GM12878 (cell line): Measurements from ENCODE around the gene KCNN3. TPM values are rescaled to one million over a fixed set of nuclear protein-coding genes. Genes with fewer than 3 reads are reported as not detected.

Experiments used
- ATAC-seq: fragments of 200-7000 bp; cut with Tn5 transposase; 3 replicates; pipeline ENCODE4 v1.9.1; 2020; ENCODE audit warnings: mild to moderate bottlenecking, moderate library complexity
- BruUV-seq: library from RNA; stranded (reverse); fragments of 400-500 nt; replicated peaks from 2 replicates; lab custom pipeline; 2021; lab: Mats Ljungman, UMichigan
- CTCF ChIA-PET: fragments of 300-600 bp; sonication (Branson Sonifier 250); formaldehyde crosslinking; extraction: SDS; loops from one replicate; lab custom pipeline; 2021; ENCODE audit warnings: inconsistent platforms; lab: Yijun Ruan, JAX
- POLR2A ChIA-PET: fragments of 350-600 bp; formaldehyde crosslinking; extraction: SDS; loops from one replicate; lab custom pipeline; 2021; ENCODE audit warnings: inconsistent platforms; lab: Charles Lee
- RAD21 ChIA-PET: fragments of 300-600 bp; sonication (Branson Sonifier 250); formaldehyde crosslinking; loops from one replicate; lab custom pipeline; 2023; ENCODE audit warnings: antibody characterized with exemption; ENCODE audit not compliant: unreplicated experiment; lab: Charles Lee
- SMC1A ChIA-PET: fragments of 300-600 bp; sonication (Branson Sonifier 250); formaldehyde crosslinking; loops from one replicate; lab custom pipeline; 2023; ENCODE audit not compliant: unreplicated experiment, uncharacterized antibody; lab: Charles Lee
- DNase-seq: peaks from one replicate; pipeline ENCODE4 v3.0.0-alpha.2; 2011; ENCODE audit warnings: low read depth, low spot score
- FAIRE-seq: peaks from 3 replicates; lab custom pipeline; 2011; peaks lifted over from hg19 to GRCh38; lab: Jason Lieb, UNC
- H2AFZ ChIP-seq: 2 replicates; pipeline ENCODE4 v1.6.0; 2011; ENCODE audit warnings: low read depth, low read length, control low read depth; ENCODE audit not compliant: control insufficient read depth
- H3K27ac ChIP-seq: 2 replicates; pipeline ENCODE4 v1.5.1; 2011; ENCODE audit warnings: control low read depth; ENCODE audit not compliant: control insufficient read depth, insufficient read depth
- H3K27me3 ChIP-seq, 2 experiments: replicated peaks in 1 of 2; 2 replicates each; pipeline versions ENCODE4 v1.6.0 to v1.6.1; 2011; ENCODE audit warnings: low read length in 1 of 2; ENCODE audit not compliant: control insufficient read depth in 2 of 2, insufficient read depth in 2 of 2
- H3K36me3 ChIP-seq, 2 experiments: 2 replicates each; pipeline ENCODE4 v1.5.1; 2011; ENCODE audit warnings: low read length in 1 of 2; ENCODE audit not compliant: control insufficient read depth in 2 of 2, insufficient read depth in 2 of 2
- H3K4me1 ChIP-seq: 2 replicates; pipeline ENCODE4 v1.6.1; 2011; ENCODE audit warnings: mild to moderate bottlenecking, low read length, moderate library complexity, mixed read lengths; ENCODE audit not compliant: control insufficient read depth, insufficient read depth
- H3K4me2 ChIP-seq: 2 replicates; pipeline ENCODE4 v1.6.0; 2011; ENCODE audit warnings: control low read depth; ENCODE audit not compliant: control insufficient read depth, insufficient read depth
- H3K4me3 ChIP-seq: fragments of 200-600 bp; sonication (generic); 2 replicates; pipeline ENCODE4 v1.5.1; 2016
- H3K79me2 ChIP-seq: 2 replicates; pipeline ENCODE4 v1.6.0; 2011; ENCODE audit warnings: low read length; ENCODE audit not compliant: control insufficient read depth, insufficient read depth
- H3K9ac ChIP-seq: 2 replicates; pipeline ENCODE4 v1.8.0; 2011; ENCODE audit warnings: low read length, control low read depth, mixed read lengths; ENCODE audit not compliant: control insufficient read depth, insufficient read depth
- H3K9me3 ChIP-seq: replicated peaks from 3 replicates; pipeline ENCODE4 v1.5.1; 2011; ENCODE audit warnings: mild to moderate bottlenecking, low read length; ENCODE audit not compliant: control insufficient read depth, insufficient read depth
- H4K20me1 ChIP-seq: 2 replicates; pipeline ENCODE4 v1.6.0; 2011; ENCODE audit not compliant: control insufficient read depth, insufficient read depth
- FOXM1 ChIP-seq: IDR thresholded peaks from 2 replicates; pipeline ENCODE4 v1.6.1; 2012; ENCODE audit warnings: low read depth, mild to moderate bottlenecking, inconsistent platforms, low read length, moderate library complexity
- JUNB ChIP-seq: IDR thresholded peaks from 2 replicates; pipeline ENCODE4 v1.6.1; 2016; ENCODE audit warnings: antibody characterized with exemption, mild to moderate bottlenecking
- SRF ChIP-seq, 2 experiments: IDR thresholded peaks; 2 replicates each; pipeline ENCODE4 v1.6.1; 2011; ENCODE audit warnings: low read depth in 2 of 2, low read length in 2 of 2, mild to moderate bottlenecking in 1 of 2, moderate library complexity in 1 of 2
- TARDBP ChIP-seq: IDR thresholded peaks from 2 replicates; pipeline ENCODE4 v1.6.1; 2016; ENCODE audit warnings: borderline replicate concordance
- WGBS: methylation state at CpG from one replicate; pipeline ENCODE4 v1.1.6; 2016; ENCODE audit warnings: low lambda C conversion rate; ENCODE audit not compliant: insufficient replicate concordance, insufficient coverage; ENCODE audit errors: missing lambda C conversion rate; 5-methylcytosine and 5-hydroxymethylcytosine counted together
- in situ Hi-C: fragments of 300-500 bp; cut with MboI; formaldehyde crosslinking; loops from 9 replicates; pipeline ENCODE4 v1.14.3; 2018; ENCODE audit warnings: mixed read lengths
- intact Hi-C: fragments of 100-400 bp; cut with micrococcal nuclease; formaldehyde crosslinking; loops from one replicate; pipeline ENCODE4 v1.14.2; 2022; ENCODE audit not compliant: unreplicated experiment
- polyA plus RNA-seq, 11 experiments: library from polyadenylated mRNA; depleted of rRNA in 4 of 11; unstranded in 6 of 11; stranded (reverse) in 5 of 11; fragments of >200 nt; fragmentation: Nextera tagmentation in 4 of 11; fragmentation: Illumina TruSeq in 1 of 11; extraction: Ambion mirVana in 4 of 11; extraction: Trizol in 1 of 11; gene quantifications; 1 replicate in 1 of 11; 2 replicates in 10 of 11; pipeline versions ENCODE4 v1.2.1 to v1.2.3, GENCODE V29; 2011 to 2016; ENCODE audit warnings: inconsistent platforms in 2 of 11, missing spikeins in 2 of 11, low read depth in 1 of 11
- total RNA-seq, 4 experiments: library from RNA; depleted of rRNA in 3 of 4; stranded (reverse); fragments of >200 nt in 3 of 4; fragmentation: Illumina TruSeq in 1 of 4; extraction: Trizol in 1 of 4; gene quantifications; 2 replicates each; pipeline versions ENCODE4 v1.2.1 to v1.2.3, GENCODE V29; 2013 to 2021

Gene KCNN3
- total and polyA plus RNA-seq, 10 of the 15 experiments (the other 5 are each of a cell fraction or from before 2014, with no cell fraction given): 3.5 to 26.4 (median 14.9) TPM

- ChIA-PET POLR2A (interaction anchor here (0.9 kb wide), 1 partner anchor 18 kb away, joined by 6 read pairs; no protein-coding TSS in a partner anchor), CTCF (interaction anchor here (1.6 to 1.9 kb wide), 2 partner anchors 9 to 19 kb away, joined by 6 to 8 read pairs; no protein-coding TSS in a partner anchor), RAD21 (no interaction called here), SMC1A (interaction anchor here (1.1 to 1.5 kb wide), 4 partner anchors 9 to 35 kb away, joined by 3 to 5 read pairs (median 3); no protein-coding TSS in a partner anchor)
- Histone ChIP-seq H3K36me3 (peaks cover 0 to 2% of the 10 kb centered on the region in 2 experiments; a peak in 2 of 4 replicates), H3K79me2 (no peaks in the 10 kb centered on the region), H3K27ac (no peak overlapping the region), H3K9ac (no peak overlapping the region), H3K4me2 (no peak overlapping the region), H3K4me1 (peaks cover 13% of the 10 kb centered on the region), H2AFZ (no peak overlapping the region), H3K9me3 (no peaks in the 10 kb centered on the region), H3K4me3 (no peak overlapping the region), H3K27me3 (no peaks in the 10 kb centered on the region), H4K20me1 (no peaks in the 10 kb centered on the region)
- ATAC-seq: no peak
- intact Hi-C loops (no loop called here), in situ Hi-C loops (no loop called here)
- peak; percentile 49 for TF ChIP-seq JUNB
- no peak for TF ChIP-seq SRF (IDR thresholded peaks at IDR 0.05; ENCODE audit: low read depth in 2 of 2, low read length in 2 of 2)
- BruUV-seq: no TSS peak
- no peak for FAIRE-seq
- WGBS: 50% methylated on average over 3 of the region's 3 CpGs
- no peak for DNase-seq
Measured at GRCh38 chr1:154729577-154729976, 140.5 kb downstream of the KCNN3 start.

GRCh38 chr1:154729031-154729442 lies 141.0 kb downstream of the KCNN3 start:
- no peak for ATAC-seq
- POLR2A ChIA-PET: no interaction called here
- CTCF ChIA-PET: interaction anchor here (1.9 kb wide), 1 partner anchor 19 kb away, joined by 6 read pairs; no protein-coding TSS in a partner anchor

More at GRCh38 chr1:154729031-154729442, 141.0 kb downstream of the KCNN3 start:
- WGBS: 51% methylated on average over 3 of the region's 6 CpGs
- RAD21 ChIA-PET: no interaction called here
- H3K79me2 ChIP-seq: no peaks in the 10 kb centered on the region
- H3K4me3 ChIP-seq: no peak overlapping the region
- H3K27me3 ChIP-seq: no peaks in the 10 kb centered on the region
- H4K20me1 ChIP-seq: no peaks in the 10 kb centered on the region
- no peak overlapping the region for H2AFZ ChIP-seq
- no peak overlapping the region for H3K4me2 ChIP-seq
- H3K4me1 ChIP-seq: peaks cover 13% of the 10 kb centered on the region
- H3K9me3 ChIP-seq: no peaks in the 10 kb centered on the region
- TF ChIP-seq FOXM1 (no peak), TARDBP (no peak)
- in situ Hi-C loops (no loop called here), intact Hi-C loops (no loop called here)
- BruUV-seq: no TSS peak
- no peak for FAIRE-seq
- no peak overlapping the region for H3K27ac ChIP-seq
- H3K36me3 ChIP-seq: peaks cover 2 to 3% of the 10 kb centered on the region in 2 experiments; a peak in 3 of 4 replicates
- SMC1A ChIA-PET: interaction anchor here (1.2 kb wide), 1 partner anchor 22 kb away, joined by 3 read pairs; no protein-coding TSS in a partner anchor
- DNase-seq: no peak
- H3K9ac ChIP-seq: no peak overlapping the region
